NT2/D1 (cell line): ENCODE measurements around the gene CXCR4.

Experiments
- SUZ12 ChIP-seq: IDR thresholded peaks from 2 replicates; pipeline ENCODE4 v1.6.1; 2011; ENCODE audit not compliant: insufficient read length, insufficient read depth; ENCODE audit errors: extremely low read depth
- YY1 ChIP-seq: IDR thresholded peaks from 2 replicates; pipeline ENCODE4 v1.6.1; 2011; ENCODE audit not compliant: insufficient read length, insufficient read depth

- TF ChIP-seq SUZ12, result no peak
- no peak for TF ChIP-seq YY1
These were observed 20.0 kb upstream of the CXCR4 start for GRCh38 chr2:136137982-136138381.
